ENCODE data around the gene SKIC8. TPM values are rescaled to one million over a fixed set of nuclear protein-coding genes. Genes with fewer than 3 reads are reported as not detected.

SKIC8 gene
- total RNA-seq, 1 donor from 2014 or later, result 54.3 TPM

GRCh38 chr15:78312536-78312935, 13.1 kb upstream of the SKIC8 start:
- no peak for DNase-seq (ENCODE audit: extremely low spot score in 2 of 2)
- intact Hi-C loops (cut with DNase I), result loop anchor here (10.0 kb wide), 1 partner anchor 112 kb away; no protein-coding TSS in a partner anchor
- Histone ChIP-seq H3K9me3 (no peaks in the 10 kb centered on the region), H3K4me1 (no peaks in the 10 kb centered on the region), H3K27me3 (no peaks in the 10 kb centered on the region), H3K27ac (no peak overlapping the region), H3K4me3 (no peak overlapping the region), H3K36me3 (no peaks in the 10 kb centered on the region)
- TF ChIP-seq POLR2AphosphoS5 (IDR thresholded peaks at IDR 0.05; ENCODE audit: insufficient read depth in 1 of 2, low read depth in 1 of 2), result no peak

- no peak for TF ChIP-seq CTCF (IDR thresholded peaks at IDR 0.05)
- TF ChIP-seq POLR2AphosphoS5 (IDR thresholded peaks at IDR 0.05; ENCODE audit: insufficient read depth in 1 of 2, low read depth in 1 of 2), result no peak
- no peak overlapping the region for H3K27ac ChIP-seq
- no peaks in the 10 kb centered on the region for H3K9me3 ChIP-seq
- DNase-seq (ENCODE audit: extremely low spot score in 2 of 2), result no peak
- peaks cover 4% of the 10 kb centered on the region for H3K4me1 ChIP-seq
- intact Hi-C loops (cut with DNase I), result loop anchor here (10.0 kb wide), 1 partner anchor 114 kb away; no protein-coding TSS in a partner anchor
- H3K4me3 ChIP-seq, result no peak overlapping the region
- H3K27me3 ChIP-seq, result no peaks in the 10 kb centered on the region
- H3K36me3 ChIP-seq, result no peaks in the 10 kb centered on the region
These were observed 11.9 kb upstream of the SKIC8 start for GRCh38 chr15:78311292-78311691.

- intact Hi-C loops (cut with DNase I), result no loop called here
- DNase-seq (ENCODE audit: extremely low spot score in 2 of 2), result no peak
These were observed 9.1 kb upstream of the SKIC8 start for GRCh38 chr15:78308422-78309032.

DNA sequence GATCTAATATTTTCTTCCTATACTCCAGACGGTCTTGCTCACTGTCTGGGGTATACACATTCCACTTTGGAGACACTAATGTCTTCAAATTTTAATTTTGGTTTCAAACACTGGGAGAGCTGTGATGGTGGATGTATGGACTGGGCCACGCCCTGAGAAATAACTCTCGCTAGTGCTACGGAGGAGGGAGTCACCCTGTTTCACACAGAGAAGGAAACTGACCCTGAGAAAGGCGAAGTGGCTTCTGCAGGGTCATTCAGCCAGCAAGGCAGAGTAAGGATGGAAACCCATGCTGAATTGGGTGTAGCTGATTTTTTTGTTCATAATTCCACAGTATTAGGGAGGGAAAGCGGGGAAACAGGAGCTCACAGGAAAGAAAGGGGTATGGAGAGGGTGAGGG, 8.6 kb upstream of the SKIC8 start:
- H3K27me3 ChIP-seq, result no peaks in the 10 kb centered on the region
- no peak overlapping the region for H3K27ac ChIP-seq
- H3K9me3 ChIP-seq, result no peaks in the 10 kb centered on the region
- H3K36me3 ChIP-seq, result no peaks in the 10 kb centered on the region
- H3K4me1 ChIP-seq, result peaks cover 4% of the 10 kb centered on the region
- no peak for DNase-seq (ENCODE audit: extremely low spot score in 2 of 2)
- H3K4me3 ChIP-seq, result no peak overlapping the region
- TF ChIP-seq CTCF (IDR thresholded peaks at IDR 0.05) (no peak), POLR2AphosphoS5 (IDR thresholded peaks at IDR 0.05; ENCODE audit: insufficient read depth in 1 of 2, low read depth in 1 of 2) (no peak), POLR2A (IDR thresholded peaks at IDR 0.05) (no peak)
- intact Hi-C loops (cut with DNase I), result no loop called here

More at GRCh38 chr15:78308422-78309032, 9.1 kb upstream of the SKIC8 start:
- no peaks in the 10 kb centered on the region for H3K27me3 ChIP-seq
- H3K4me3 ChIP-seq, result no peak overlapping the region
- peaks cover 4% of the 10 kb centered on the region for H3K4me1 ChIP-seq
- H3K36me3 ChIP-seq, result no peaks in the 10 kb centered on the region
- TF ChIP-seq CTCF (IDR thresholded peaks at IDR 0.05), result peak; percentile 14 to 76 (median 44)
- no peak for TF ChIP-seq POLR2A (IDR thresholded peaks at IDR 0.05)
- H3K9me3 ChIP-seq, result no peaks in the 10 kb centered on the region
- H3K27ac ChIP-seq, result no peak overlapping the region

- no peak for DNase-seq (ENCODE audit: extremely low spot score in 2 of 2)
- Histone ChIP-seq H3K4me1 (peaks cover 4% of the 10 kb centered on the region), H3K27me3 (no peaks in the 10 kb centered on the region), H3K9me3 (no peaks in the 10 kb centered on the region), H3K36me3 (no peaks in the 10 kb centered on the region), H3K27ac (peak overlapping the region; percentile 33), H3K4me3 (no peak overlapping the region)
- intact Hi-C loops (cut with DNase I), result no loop called here
- TF ChIP-seq POLR2A (IDR thresholded peaks at IDR 0.05) (no peak), CTCF (IDR thresholded peaks at IDR 0.05) (no peak), POLR2AphosphoS5 (IDR thresholded peaks at IDR 0.05; ENCODE audit: insufficient read depth in 1 of 2, low read depth in 1 of 2) (no peak)
These were observed 6.9 kb upstream of the SKIC8 start for GRCh38 chr15:78306176-78306774.
